Transverse colon (tissue), 4 donors: ENCODE measurements around the gene SLC24A3.

Experiments
- EP300 ChIP-seq: sonication (generic); formaldehyde crosslinking; IDR thresholded peaks from one replicate; pipeline ENCODE4 v1.6.1; 2017; ENCODE audit warnings: antibody characterized with exemption, low read depth
- POLR2A ChIP-seq: fragments of 450-650 bp; IDR thresholded peaks from one replicate; pipeline ENCODE4 v1.6.1; 2016; ENCODE audit warnings: antibody characterized with exemption, mild to moderate bottlenecking, moderate library complexity
- POLR2AphosphoS5 ChIP-seq, 3 donors: sonication (generic); formaldehyde crosslinking; IDR thresholded peaks; one replicate each; pipeline ENCODE4 v1.6.1; 2016; ENCODE audit warnings: antibody characterized with exemption in 3 of 3
- TF ChIP-seq, protein P1 (sequence below), 5 experiments: fragments of 200-600 bp in 3 of 5; fragments of 450-650 bp in 2 of 5; sonication (generic) in 3 of 5; IDR thresholded peaks; 1 replicate in 2 of 5; 2 replicates in 3 of 5; pipeline ENCODE4 v1.5.1; 2016 to 2017; ENCODE audit warnings: antibody characterized with exemption in 5 of 5, inconsistent platforms in 3 of 5, mild to moderate bottlenecking in 2 of 5, moderate library complexity in 1 of 5

DNA sequence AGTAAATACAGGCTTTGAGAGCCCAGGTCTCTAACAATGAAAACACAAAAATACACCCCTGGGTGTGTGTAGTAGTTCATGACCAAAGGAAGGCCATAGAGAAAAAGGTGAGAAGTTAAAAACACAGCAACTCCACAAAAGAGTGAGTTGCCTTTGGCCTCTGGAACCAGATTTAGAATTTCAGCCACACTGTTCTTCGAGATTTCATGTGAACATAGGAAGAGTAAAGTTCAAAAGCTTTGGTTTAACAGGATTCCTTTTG lies 502.1 kb downstream of the SLC24A3 start:
- TF ChIP-seq, protein P1, sequence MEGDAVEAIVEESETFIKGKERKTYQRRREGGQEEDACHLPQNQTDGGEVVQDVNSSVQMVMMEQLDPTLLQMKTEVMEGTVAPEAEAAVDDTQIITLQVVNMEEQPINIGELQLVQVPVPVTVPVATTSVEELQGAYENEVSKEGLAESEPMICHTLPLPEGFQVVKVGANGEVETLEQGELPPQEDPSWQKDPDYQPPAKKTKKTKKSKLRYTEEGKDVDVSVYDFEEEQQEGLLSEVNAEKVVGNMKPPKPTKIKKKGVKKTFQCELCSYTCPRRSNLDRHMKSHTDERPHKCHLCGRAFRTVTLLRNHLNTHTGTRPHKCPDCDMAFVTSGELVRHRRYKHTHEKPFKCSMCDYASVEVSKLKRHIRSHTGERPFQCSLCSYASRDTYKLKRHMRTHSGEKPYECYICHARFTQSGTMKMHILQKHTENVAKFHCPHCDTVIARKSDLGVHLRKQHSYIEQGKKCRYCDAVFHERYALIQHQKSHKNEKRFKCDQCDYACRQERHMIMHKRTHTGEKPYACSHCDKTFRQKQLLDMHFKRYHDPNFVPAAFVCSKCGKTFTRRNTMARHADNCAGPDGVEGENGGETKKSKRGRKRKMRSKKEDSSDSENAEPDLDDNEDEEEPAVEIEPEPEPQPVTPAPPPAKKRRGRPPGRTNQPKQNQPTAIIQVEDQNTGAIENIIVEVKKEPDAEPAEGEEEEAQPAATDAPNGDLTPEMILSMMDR (IDR thresholded peaks at IDR 0.05) = no peak
- TF ChIP-seq POLR2A = no peak
- TF ChIP-seq POLR2AphosphoS5 (IDR thresholded peaks at IDR 0.05) = no peak
- TF ChIP-seq EP300 = no peak
